ENCODE data around the gene ZBTB8A. TPM values are rescaled to one million over a fixed set of nuclear protein-coding genes. Genes with fewer than 3 reads are reported as not detected.
"Not testable (repeated sequence)": the region's sequence is repeated elsewhere in the genome, so short reads cannot be mapped to it uniquely, and the experiment has no call there.

ZBTB8A gene
- total and polyA plus RNA-seq, 4 donors: 0.93 to 3.3 (median 1.3) TPM

GRCh38 chr1:32639489-32640075 is 100.4 kb downstream of the ZBTB8A start:
- TF ChIP-seq JUND (IDR thresholded peaks at IDR 0.05) (no peak), RAD21 (IDR thresholded peaks at IDR 0.05) (no peak), RXRA (IDR thresholded peaks at IDR 0.05) (no peak), MAX (IDR thresholded peaks at IDR 0.05) (no peak), NR2F2 (IDR thresholded peaks at IDR 0.05) (no peak), HNF4G (IDR thresholded peaks at IDR 0.05) (no peak), HNF4A (conservative IDR thresholded peaks at IDR 0.05) (no peak), CTCF (IDR thresholded peaks at IDR 0.05; ENCODE audit: low read depth, low read length, missing input control) (no peak), YY1 (IDR thresholded peaks at IDR 0.05) (no peak), FOXA1 (IDR thresholded peaks at IDR 0.05) (no peak), GABPA (IDR thresholded peaks at IDR 0.05 in 1 of 2, conservative IDR thresholded peaks at IDR 0.05 in 1 of 2) (no peak), FOXA2 (IDR thresholded peaks at IDR 0.05) (no peak), ATF3 (IDR thresholded peaks at IDR 0.05) (no peak), SP1 (IDR thresholded peaks at IDR 0.05) (no peak), ZBTB33 (IDR thresholded peaks at IDR 0.05) (no peak), TAF1 (conservative IDR thresholded peaks at IDR 0.05) (no peak), EGR1 (IDR thresholded peaks at IDR 0.05; ENCODE audit: low read depth in 2 of 2) (no peak)
- TF ChIP-seq, protein P1, sequence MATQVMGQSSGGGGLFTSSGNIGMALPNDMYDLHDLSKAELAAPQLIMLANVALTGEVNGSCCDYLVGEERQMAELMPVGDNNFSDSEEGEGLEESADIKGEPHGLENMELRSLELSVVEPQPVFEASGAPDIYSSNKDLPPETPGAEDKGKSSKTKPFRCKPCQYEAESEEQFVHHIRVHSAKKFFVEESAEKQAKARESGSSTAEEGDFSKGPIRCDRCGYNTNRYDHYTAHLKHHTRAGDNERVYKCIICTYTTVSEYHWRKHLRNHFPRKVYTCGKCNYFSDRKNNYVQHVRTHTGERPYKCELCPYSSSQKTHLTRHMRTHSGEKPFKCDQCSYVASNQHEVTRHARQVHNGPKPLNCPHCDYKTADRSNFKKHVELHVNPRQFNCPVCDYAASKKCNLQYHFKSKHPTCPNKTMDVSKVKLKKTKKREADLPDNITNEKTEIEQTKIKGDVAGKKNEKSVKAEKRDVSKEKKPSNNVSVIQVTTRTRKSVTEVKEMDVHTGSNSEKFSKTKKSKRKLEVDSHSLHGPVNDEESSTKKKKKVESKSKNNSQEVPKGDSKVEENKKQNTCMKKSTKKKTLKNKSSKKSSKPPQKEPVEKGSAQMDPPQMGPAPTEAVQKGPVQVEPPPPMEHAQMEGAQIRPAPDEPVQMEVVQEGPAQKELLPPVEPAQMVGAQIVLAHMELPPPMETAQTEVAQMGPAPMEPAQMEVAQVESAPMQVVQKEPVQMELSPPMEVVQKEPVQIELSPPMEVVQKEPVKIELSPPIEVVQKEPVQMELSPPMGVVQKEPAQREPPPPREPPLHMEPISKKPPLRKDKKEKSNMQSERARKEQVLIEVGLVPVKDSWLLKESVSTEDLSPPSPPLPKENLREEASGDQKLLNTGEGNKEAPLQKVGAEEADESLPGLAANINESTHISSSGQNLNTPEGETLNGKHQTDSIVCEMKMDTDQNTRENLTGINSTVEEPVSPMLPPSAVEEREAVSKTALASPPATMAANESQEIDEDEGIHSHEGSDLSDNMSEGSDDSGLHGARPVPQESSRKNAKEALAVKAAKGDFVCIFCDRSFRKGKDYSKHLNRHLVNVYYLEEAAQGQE (IDR thresholded peaks at IDR 0.05): no peak
- 100% methylated on average over 1 of the region's 1 CpG for WGBS
- Histone ChIP-seq H3K27me3 (ENCODE audit: control insufficient read depth in 4 of 4, insufficient read depth in 4 of 4, low read length in 3 of 4) (no peaks in the 10 kb centered on the region), H3K9me3 (ENCODE audit: control insufficient read depth in 4 of 4, low read length in 3 of 4) (no peaks in the 10 kb centered on the region), H3K36me3 (ENCODE audit: control insufficient read depth in 4 of 4, insufficient read depth in 3 of 4, low read depth in 1 of 4, low read length in 3 of 4) (peaks cover 0 to 2% (median under 1%) of the 10 kb centered on the region in 4 donors), H3K4me3 (ENCODE audit: low read depth in 1 of 3, low read length in 3 of 3) (no peak overlapping the region), H3K9ac (ENCODE audit: low read depth in 1 of 2, low read length in 2 of 2) (no peak overlapping the region), H3K4me1 (ENCODE audit: control insufficient read depth in 4 of 4, insufficient read depth in 4 of 4, low read length in 3 of 4) (no peaks in the 10 kb centered on the region), H3K27ac (ENCODE audit: low read depth in 1 of 2, low read length in 2 of 2) (no peak overlapping the region)
- no peak for DNase-seq (ENCODE audit: low spot score)

DNA sequence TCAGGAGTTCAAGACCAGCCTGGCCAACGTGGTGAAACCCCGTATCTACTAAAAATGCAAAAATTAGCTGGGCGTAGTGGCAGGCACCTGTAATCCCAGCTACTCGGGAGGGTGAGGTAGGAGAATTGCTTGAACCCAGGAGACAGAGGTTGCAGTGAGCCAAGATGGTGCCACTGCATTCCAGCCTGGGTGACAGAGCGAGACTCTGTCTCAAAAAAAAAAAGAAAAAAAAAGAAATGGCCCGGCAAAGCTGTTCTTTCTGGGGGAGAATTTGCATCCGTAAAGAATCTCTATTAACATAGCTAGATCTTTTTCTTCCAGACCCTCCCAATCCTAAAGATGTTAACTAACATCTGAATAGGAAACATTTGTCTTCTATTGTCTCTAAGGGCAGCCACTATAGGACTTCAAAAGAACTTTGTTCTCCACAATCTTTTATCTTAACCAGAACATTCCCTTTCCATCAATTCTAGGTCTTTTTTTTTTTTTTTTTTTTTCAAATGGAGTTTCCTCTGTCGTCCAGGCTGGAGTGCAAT is 103.1 kb downstream of the ZBTB8A start:
- not testable (repeated sequence) for H3K27me3 ChIP-seq (ENCODE audit: control insufficient read depth in 4 of 4, insufficient read depth in 4 of 4, low read length in 3 of 4); H3K27ac ChIP-seq (ENCODE audit: low read depth in 1 of 2, low read length in 2 of 2); H3K4me3 ChIP-seq (ENCODE audit: low read depth in 1 of 3, low read length in 3 of 3); H3K36me3 ChIP-seq (ENCODE audit: control insufficient read depth in 4 of 4, insufficient read depth in 3 of 4, low read depth in 1 of 4, low read length in 3 of 4); H3K4me1 ChIP-seq (ENCODE audit: control insufficient read depth in 4 of 4, insufficient read depth in 4 of 4, low read length in 3 of 4); DNase-seq (ENCODE audit: low spot score); H3K9ac ChIP-seq (ENCODE audit: low read depth in 1 of 2, low read length in 2 of 2); H3K9me3 ChIP-seq (ENCODE audit: control insufficient read depth in 4 of 4, low read length in 3 of 4)
- WGBS: 91% methylated on average over 8 of the region's 8 CpGs
